Activated T-cell treated with anti-CD3 and anti-CD28 coated beads, Interleukin-2, amount 50 U/mL, for 72 hours (primary cell): Measurements from ENCODE around the gene PHPT1. TPM values are rescaled to one million over a fixed set of nuclear protein-coding genes. Genes with fewer than 3 reads are reported as not detected.
"Not testable (repeated sequence)": the region's sequence is repeated elsewhere in the genome, so short reads cannot be mapped to it uniquely, and the experiment has no call there.

ENCODE experiments used
- ATAC-seq, 2 donors: fragments of 150-1000 bp; cut with Tn5 transposase; replicated peaks in 1 of 2; 2 replicates each; pipeline ENCODE4 v1.10.0; 2021; ENCODE audit warnings: moderate library complexity in 2 of 2, mild to moderate bottlenecking in 1 of 2
- DNase-seq, 2 donors: peaks; one replicate each; pipeline ENCODE4 v3.0.0; 2021 to 2022; ENCODE audit warnings: mixed read lengths in 1 of 2
- H3K27ac Mint-ChIP-seq: one replicate; pipeline ENCODE4 v1.8.0; 2022; ENCODE audit warnings: mild to moderate bottlenecking, moderate library complexity, mixed read lengths
- H3K27me3 Mint-ChIP-seq: one replicate; pipeline ENCODE4 v1.8.0; 2022; ENCODE audit warnings: low read depth, mixed read lengths
- H3K36me3 Mint-ChIP-seq, 2 donors: one replicate each; pipeline ENCODE4 v1.8.0; 2022; ENCODE audit warnings: mixed read lengths in 2 of 2, mild to moderate bottlenecking in 1 of 2; ENCODE audit not compliant: insufficient read depth in 2 of 2
- H3K4me1 Mint-ChIP-seq: one replicate; pipeline ENCODE4 v1.8.0; 2022; ENCODE audit warnings: low read depth, mixed read lengths
- H3K4me3 Mint-ChIP-seq, 2 donors: one replicate each; pipeline ENCODE4 v1.8.0; 2022; ENCODE audit warnings: mild to moderate bottlenecking in 2 of 2, mixed read lengths in 2 of 2, moderate library complexity in 2 of 2
- H3K9me3 Mint-ChIP-seq, 2 donors: one replicate each; pipeline ENCODE4 v1.8.0; 2022; ENCODE audit warnings: mixed read lengths in 2 of 2
- total RNA-seq, 2 donors: library from RNA; stranded (reverse); gene quantifications; one replicate each; pipeline ENCODE4 v1.2.3, GENCODE V29; 2022

PHPT1 gene
- total RNA-seq: 100 to 1,000 TPM in 1 of 2 donors, 10 to 100 TPM in 1; 95.7 to 111 TPM

GRCh38 chr9:136849038-136849959, at the start of gene PHPT1:
TSS of gene PHPT1 (plus strand) at chr9:136849409. CDS start at chr9:136849431, 22 bp downstream.
- Mint-ChIP-seq H3K36me3 (peaks cover 3 to 8% of the 10 kb centered on the region in 2 donors), H3K27ac (peak within 1 kb of the TSS; percentile 90), H3K9me3 (no peaks in the 10 kb centered on the region), H3K27me3 (no peaks in the 10 kb centered on the region), H3K4me1 (peaks cover 19% of the 10 kb centered on the region), H3K4me3 (peak within 1 kb of the TSS; percentile 92 to 99)
- peak; percentile 97 to 99 for DNase-seq
- peak; percentile 84 to 86 for ATAC-seq

DNA sequence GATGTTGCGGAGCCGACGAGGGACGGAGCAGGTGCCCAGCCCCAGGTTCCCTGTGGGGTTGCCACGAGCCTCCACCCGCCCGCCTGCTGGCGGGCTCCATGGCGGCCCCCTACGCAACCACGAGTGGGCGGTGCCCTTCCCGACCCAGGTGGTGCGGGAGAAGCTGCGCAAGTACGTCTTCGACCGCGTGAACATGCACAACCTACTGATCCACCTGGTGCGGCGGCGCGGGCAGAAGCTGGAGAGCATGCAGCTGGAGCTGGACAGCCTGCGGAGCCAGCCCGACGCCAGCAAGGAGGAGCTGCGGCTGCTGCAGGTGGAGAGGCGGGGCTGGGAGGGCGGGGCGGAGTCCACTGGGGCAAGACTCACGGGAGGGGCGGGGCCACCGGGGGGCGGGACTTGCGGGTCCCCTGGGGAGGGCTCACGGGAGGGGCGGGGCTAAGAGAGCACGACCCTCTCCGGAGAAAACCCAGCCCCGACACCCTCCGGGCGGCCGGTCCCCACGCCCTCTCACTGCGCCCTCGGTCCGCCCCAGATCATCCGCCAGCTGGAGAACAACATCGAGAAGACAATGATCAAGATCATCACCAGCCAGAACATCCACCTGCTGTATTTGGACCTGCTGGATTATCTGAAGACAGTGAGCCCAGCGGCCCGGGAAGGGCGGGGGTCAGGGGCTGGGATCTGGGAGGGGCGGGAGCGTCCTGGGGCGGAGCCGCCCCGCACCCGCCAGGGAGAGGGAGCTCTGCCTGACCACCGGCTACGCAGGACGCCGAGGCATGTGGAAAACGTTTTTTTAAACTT, 49.2 kb upstream of the PHPT1 start:
- ATAC-seq (peak; percentile 81 to 83), DNase-seq (peak; percentile 83)
- Mint-ChIP-seq H3K4me1 (peaks cover 25% of the 10 kb centered on the region), H3K27me3 (peaks cover 18% of the 10 kb centered on the region), H3K4me3 (peak overlapping the region; percentile 85 to 86), H3K27ac (no peak overlapping the region), H3K9me3 (no peaks in the 10 kb centered on the region), H3K36me3 (no peaks in the 10 kb centered on the region)

- ATAC-seq: no peak
- peaks cover 0 to 3% of the 10 kb centered on the region in 2 donors for H3K36me3 Mint-ChIP-seq
- H3K4me1 Mint-ChIP-seq: peaks cover 27% of the 10 kb centered on the region
- no peak for DNase-seq
- H3K27ac Mint-ChIP-seq: no peak overlapping the region
- no peak overlapping the region for H3K4me3 Mint-ChIP-seq
- H3K9me3 Mint-ChIP-seq: no peaks in the 10 kb centered on the region
- peaks cover 18% of the 10 kb centered on the region for H3K27me3 Mint-ChIP-seq
Observed at GRCh38 chr9:136802321-136802720, 46.9 kb upstream of the PHPT1 start.

DNA sequence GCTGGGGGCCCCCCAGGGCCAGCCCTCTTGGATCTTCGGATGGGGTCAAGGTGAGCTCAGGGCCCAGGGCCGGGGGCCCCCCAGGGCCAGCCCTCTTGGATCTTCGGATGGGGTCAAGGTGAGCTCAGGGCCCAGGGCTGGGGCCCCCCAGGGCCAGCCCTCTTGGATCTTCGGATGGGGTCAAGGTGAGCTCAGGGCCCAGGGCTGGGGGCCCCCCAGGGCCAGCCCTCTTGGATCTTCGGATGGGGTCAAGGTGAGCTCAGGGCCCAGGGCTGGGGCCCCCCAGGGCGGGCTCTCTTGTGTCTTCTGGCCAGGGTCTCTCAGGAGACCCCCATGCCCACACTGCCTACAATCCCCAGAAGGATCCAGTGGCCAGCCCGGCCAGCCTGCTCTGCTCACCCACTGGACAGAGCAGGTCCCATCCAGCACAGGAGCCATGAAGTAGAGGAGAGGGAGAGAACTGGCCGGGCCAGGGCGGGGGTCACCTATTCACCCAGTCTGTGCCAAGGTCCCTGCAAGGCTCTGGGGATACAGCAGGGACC, 46.1 kb upstream of the PHPT1 start:
- H3K4me1 Mint-ChIP-seq: peaks cover 27% of the 10 kb centered on the region
- H3K27ac Mint-ChIP-seq, ATAC-seq, H3K9me3 Mint-ChIP-seq, H3K36me3 Mint-ChIP-seq, DNase-seq, H3K4me3 Mint-ChIP-seq: not testable (repeated sequence)
- peaks cover 18% of the 10 kb centered on the region for H3K27me3 Mint-ChIP-seq

- Mint-ChIP-seq H3K9me3 (no peaks in the 10 kb centered on the region), H3K27ac (no peak overlapping the region), H3K27me3 (peaks cover 18% of the 10 kb centered on the region), H3K4me1 (peaks cover 29% of the 10 kb centered on the region), H3K36me3 (peaks cover 2 to 3% of the 10 kb centered on the region in 2 donors), H3K4me3 (no peak overlapping the region)
- no peak for DNase-seq
- no peak for ATAC-seq
Observed at GRCh38 chr9:136803551-136804508, 45.4 kb upstream of the PHPT1 start.

DNA sequence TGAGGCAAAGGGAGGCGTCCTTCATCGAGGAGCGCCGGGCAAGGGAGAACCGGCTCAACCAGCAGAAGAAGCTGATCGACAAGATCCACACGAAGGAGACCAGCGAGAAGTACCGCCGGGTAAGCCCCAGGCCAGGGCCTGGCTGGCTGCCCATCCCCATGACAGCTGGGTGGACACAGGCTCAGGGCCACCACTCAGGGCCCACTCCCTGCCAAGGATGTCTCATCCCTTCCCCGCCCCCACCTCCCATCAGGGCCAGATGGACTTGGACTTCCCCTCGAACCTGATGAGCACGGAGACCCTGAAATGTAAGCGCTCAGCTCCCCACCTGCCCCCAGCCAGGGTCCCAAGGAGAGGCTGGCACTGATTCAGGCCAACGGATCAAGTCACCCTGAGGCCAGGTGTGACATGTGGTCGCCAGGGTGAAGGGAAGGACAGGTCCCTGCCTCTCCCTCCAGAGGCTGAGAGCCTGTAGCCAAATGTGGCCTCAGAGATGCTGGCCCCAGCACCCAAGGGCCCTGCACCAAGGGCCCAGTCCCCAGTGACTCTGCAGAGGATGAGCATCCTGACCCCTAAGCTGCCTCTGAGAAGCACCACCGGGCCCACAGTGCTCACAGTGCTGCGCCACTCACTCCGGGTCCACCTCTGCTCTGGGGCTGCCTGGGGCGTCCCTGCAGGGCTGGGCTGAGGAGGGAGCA, 44.6 kb upstream of the PHPT1 start:
- peaks cover 3 to 7% of the 10 kb centered on the region in 2 donors for H3K36me3 Mint-ChIP-seq
- H3K27ac Mint-ChIP-seq: no peak overlapping the region
- peaks cover 37% of the 10 kb centered on the region for H3K4me1 Mint-ChIP-seq
- DNase-seq: no peak
- no peaks in the 10 kb centered on the region for H3K9me3 Mint-ChIP-seq
- peaks cover 18% of the 10 kb centered on the region for H3K27me3 Mint-ChIP-seq
- no peak overlapping the region for H3K4me3 Mint-ChIP-seq
- no peak for ATAC-seq

GRCh38 chr9:136805207-136805740, 43.9 kb upstream of the PHPT1 start:
- H3K4me1 Mint-ChIP-seq: peaks cover 40% of the 10 kb centered on the region
- H3K27me3 Mint-ChIP-seq: peaks cover 14% of the 10 kb centered on the region
- H3K36me3 Mint-ChIP-seq: peaks cover 3 to 7% of the 10 kb centered on the region in 2 donors
- ATAC-seq (no peak), DNase-seq (no peak)
- no peaks in the 10 kb centered on the region for H3K9me3 Mint-ChIP-seq
- peak overlapping the region in 1 of 2 donors; percentile 24 for H3K4me3 Mint-ChIP-seq
- H3K27ac Mint-ChIP-seq: no peak overlapping the region

GRCh38 chr9:136806067-136806466, 43.1 kb upstream of the PHPT1 start:
- Mint-ChIP-seq H3K27me3 (peaks cover 7% of the 10 kb centered on the region), H3K27ac (no peak overlapping the region), H3K4me3 (peak overlapping the region; percentile 88 to 97), H3K9me3 (no peaks in the 10 kb centered on the region), H3K36me3 (peaks cover 3 to 10% of the 10 kb centered on the region in 2 donors), H3K4me1 (peaks cover 39% of the 10 kb centered on the region)
- DNase-seq (no peak), ATAC-seq (no peak)

DNA sequence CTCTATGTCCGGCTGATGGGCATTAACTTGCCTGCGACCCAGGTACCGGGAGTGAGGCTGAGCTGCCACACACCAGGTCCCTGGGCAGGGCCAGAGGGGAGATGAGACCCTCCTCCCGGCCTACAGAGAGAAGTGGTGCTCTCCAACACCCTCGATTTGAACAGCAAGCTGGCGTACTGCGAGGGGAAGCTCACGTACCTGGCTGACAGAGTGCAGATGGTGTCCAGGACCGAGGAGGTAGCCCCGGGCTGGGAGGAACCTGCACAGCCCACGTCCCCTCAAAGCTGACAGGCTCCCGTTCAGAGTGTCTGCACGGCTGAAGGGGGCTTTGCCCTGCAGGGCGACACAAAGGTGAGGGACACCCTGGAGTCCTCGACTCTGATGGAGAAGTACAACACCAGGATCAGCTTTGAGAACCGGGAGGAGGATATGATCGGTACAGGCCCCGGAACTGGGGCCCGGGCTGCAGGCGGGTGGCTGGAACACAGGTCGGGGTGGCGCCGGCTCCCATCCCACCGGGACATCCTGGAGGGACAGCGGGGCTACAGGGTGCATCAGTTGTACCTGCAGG, 42.5 kb upstream of the PHPT1 start:
- no peak for ATAC-seq

GRCh38 chr9:136807281-136808074, 41.7 kb upstream of the PHPT1 start, which contains the start of gene RABL6:
TSS of gene RABL6 (plus strand) at chr9:136807948. CDS start at chr9:136808197, 249 bp downstream.
- Mint-ChIP-seq H3K27ac (peak within 1 kb of the TSS; percentile 87), H3K27me3 (no peaks in the 10 kb centered on the region), H3K4me3 (peak within 1 kb of the TSS; percentile 88 to 97), H3K9me3 (no peaks in the 10 kb centered on the region), H3K4me1 (peaks cover 35% of the 10 kb centered on the region), H3K36me3 (peaks cover 3 to 10% of the 10 kb centered on the region in 2 donors)
- ATAC-seq: peak; percentile 92
- DNase-seq: peak; percentile 85 to 90

More for the DNA sequence above, 42.5 kb upstream of the PHPT1 start:
- Mint-ChIP-seq H3K27me3 (peaks cover 6% of the 10 kb centered on the region), H3K4me3 (peak overlapping the region; percentile 88 to 97), H3K27ac (peak overlapping the region; percentile 54), H3K36me3 (peaks cover 3 to 10% of the 10 kb centered on the region in 2 donors), H3K9me3 (no peaks in the 10 kb centered on the region), H3K4me1 (peaks cover 35% of the 10 kb centered on the region)
- DNase-seq: no peak
